Heart right ventricle (tissue), 16 donors: ENCODE data around the gene PCAT6. TPM values are rescaled to one million over a fixed set of nuclear protein-coding genes. Genes with fewer than 3 reads are reported as not detected.

Experiments used
- ATAC-seq, 8 donors: fragments of 200-7000 bp; cut with Tn5 transposase; one replicate each; pipeline ENCODE4 v1.9.1; 2020; ENCODE audit warnings: mild to moderate bottlenecking in 8 of 8, moderate library complexity in 8 of 8, moderate number of reproducible peaks in 1 of 8
- DNase-seq, 2 donors: peaks; one replicate each; pipeline ENCODE4 v3.0.0-alpha.2; 2020
- H3K27ac ChIP-seq, 10 donors: fragments of 200-600 bp; sonication (generic) in 2 of 10; one replicate each; pipeline versions ENCODE4 v1.5.0 to v1.8.0; 2020 to 2022; ENCODE audit warnings: mild to moderate bottlenecking in 3 of 10
- H3K27me3 ChIP-seq, 7 donors: fragments of 200-600 bp; one replicate each; pipeline ENCODE4 v1.8.0; 2021 to 2022; ENCODE audit warnings: mild to moderate bottlenecking in 2 of 7
- H3K36me3 ChIP-seq, 9 donors: fragments of 200-600 bp; sonication (generic) in 1 of 9; one replicate each; pipeline versions ENCODE4 v1.5.0 to v1.8.0; 2020 to 2022; ENCODE audit warnings: mild to moderate bottlenecking in 2 of 9
- H3K4me1 ChIP-seq, 9 donors: fragments of 200-600 bp; sonication (generic) in 1 of 9; one replicate each; pipeline versions ENCODE4 v1.5.0 to v1.8.0; 2020 to 2022; ENCODE audit warnings: mild to moderate bottlenecking in 4 of 9
- H3K4me3 ChIP-seq, 10 donors: fragments of 200-600 bp; sonication (generic) in 2 of 10; one replicate each; pipeline versions ENCODE4 v1.5.0 to v1.8.0; 2020 to 2022; ENCODE audit warnings: mild to moderate bottlenecking in 7 of 10, moderate library complexity in 2 of 10
- H3K9me3 ChIP-seq, 11 donors: fragments of 200-600 bp in 10 of 11; sonication (generic) in 2 of 11; one replicate each; pipeline versions ENCODE4 v1.5.0 to v1.8.0; 2013 to 2022; ENCODE audit warnings: mild to moderate bottlenecking in 2 of 11, control low read depth in 1 of 11, moderate library complexity in 1 of 11
- CTCF ChIP-seq, 9 donors: fragments of 200-600 bp; sonication (generic) in 2 of 9; IDR thresholded peaks; one replicate each; pipeline versions ENCODE4 v1.5.0 to v1.8.0; 2021 to 2022; ENCODE audit warnings: antibody characterized with exemption in 9 of 9, mild to moderate bottlenecking in 5 of 9, moderate library complexity in 1 of 9
- WGBS, 2 donors: extraction: QIAGEN DNeasy Blood & Tissue Kit; methylation state at CpG; one replicate each; pipeline ENCODE4 v1.1.7; 2013; ENCODE audit warnings: inconsistent platforms in 1 of 2; 5-methylcytosine and 5-hydroxymethylcytosine counted together
- intact Hi-C, 10 donors: fragments of 100-400 bp; cut with DNase I; formaldehyde crosslinking; loops; one replicate each; pipeline versions ENCODE4 v1.11.1 to v1.14.2; 2022
- polyA plus RNA-seq, 2 donors: library from polyadenylated mRNA; stranded (reverse); fragments of 200-250 nt; gene quantifications; one replicate each; pipeline ENCODE4 v1.2.3, GENCODE V29; 2013
- total RNA-seq, 10 donors: library from RNA; stranded (reverse); fragmentation: NEBNext Ultra II Directional in 3 of 10; extraction: Animal tissue kit (Norgen Biotek cat#: 25700) in 3 of 10; gene quantifications; one replicate each; pipeline versions ENCODE4 v1.2.1 to v1.2.4, GENCODE V29; 2021 to 2023
- donor health status: Arrhythmogenic right ventricular cardiomyopathy.
- donor health status: ischemic (EF 13 %, LVEDD 7.1; RV severe dilation, severe dysfunction).
- donor health status: healthy with polysubstance abuse.
- donor health status: DM: no; HTN: yes; CAD: no.
- donor health status: DM: no; HTN: no; CAD: no.
- donor health status: ischemic (EF 25% LVEDD 6.9; RV normal size, moderate dysfunction).
- donor health status: ischemic (EF 25% LVEDD 5.7; RV mildly dilated, moderate dysfunction).
- donor health status: healthy.
- donor health status: DM: yes; HTN: yes; CAD: no.
- donor health status: Ischemic cardiomyopathy.
- donor health status: ischemic (EF 35%, LVEDD 5.7; RV mildly dilated, moderate dysfunction).
- donor health status: nonischemic (EF 11% LVEDD 7.7; RV severe dilation, severe dysfunction).
- donor health status: DM: yes; HTN: yes; CAD: no.
- donor health status: PGD.
- donor health status: ischemic (EF 29% LVEDD 5.4; RV normal size, mild dysfunction).
- donor health status: nonischemic (EF 23%, LVEDD 6.1; RV moderate dilation, normal function).

Gene PCAT6
- total and polyA plus RNA-seq, 12 donors: 0.41 to 2.3 (median 0.81) TPM; not detected in 1

- intact Hi-C loops: loop anchor here in 1 of 10 donors (10.0 kb wide), 1 partner anchor 1041 kb away; no protein-coding TSS in a partner anchor
- no peak for TF ChIP-seq CTCF (IDR thresholded peaks at IDR 0.05)
- WGBS, 2 donors: 68 to 72% methylated on average over 4 of the region's 4 CpGs
- no peaks in the 10 kb centered on the region for H3K27me3 ChIP-seq
- ATAC-seq (no peak), DNase-seq (no peak)
- no peaks in the 10 kb centered on the region for H3K36me3 ChIP-seq
- H3K4me1 ChIP-seq: peaks cover 0 to 41% (median 23%) of the 10 kb centered on the region in 9 donors
- no peak overlapping the region for H3K27ac ChIP-seq
- no peak overlapping the region for H3K4me3 ChIP-seq
- H3K9me3 ChIP-seq: no peaks in the 10 kb centered on the region
Observed at GRCh38 chr1:202804126-202804525, 6.6 kb upstream of the PCAT6 start.

- TF ChIP-seq CTCF (IDR thresholded peaks at IDR 0.05): no peak
- Histone ChIP-seq H3K4me1 (peaks cover under 1 to 55% (median 30%) of the 10 kb centered on the region in 9 donors), H3K4me3 (peak overlapping the region; percentile 56 to 99 (median 86)), H3K9me3 (no peaks in the 10 kb centered on the region), H3K27me3 (no peaks in the 10 kb centered on the region), H3K27ac (peak overlapping the region in 8 of 10 donors; percentile 58 to 91 (median 86)), H3K36me3 (no peaks in the 10 kb centered on the region)
- intact Hi-C loops: loop anchor here in 2 of 10 donors (5.0 to 10.0 kb wide), 3 partner anchors 81 to 1039 kb away; partner anchors contain the start of genes PPP1R12B (in 1 of the 2) and RABIF (in 1 of the 2)
- no peak for DNase-seq
- ATAC-seq: no peak
- 32 to 33% methylated on average over 7 of the region's 7 CpGs for WGBS, 2 donors
Observed at GRCh38 chr1:202805886-202806844, 4.6 kb upstream of the PCAT6 start.

- peak in 4 of 8 donors; percentile 1 to 12 (median 7) for ATAC-seq
Observed at GRCh38 chr1:202806845-202807450, 3.8 kb upstream of the PCAT6 start.

More at GRCh38 chr1:202806845-202807450, 3.8 kb upstream of the PCAT6 start:
- H3K36me3 ChIP-seq: no peaks in the 10 kb centered on the region
- H3K27ac ChIP-seq: peak overlapping the region in 8 of 10 donors; percentile 58 to 91 (median 86)
- 0% methylated on average over 51 of the region's 51 CpGs for WGBS, 2 donors
- H3K27me3 ChIP-seq: no peaks in the 10 kb centered on the region
- no peak for TF ChIP-seq CTCF (IDR thresholded peaks at IDR 0.05)
- H3K4me1 ChIP-seq: peaks cover 4 to 63% (median 37%) of the 10 kb centered on the region in 9 donors
- DNase-seq: peak in 1 of 2 donors; percentile 19
- intact Hi-C loops: loop anchor here in 2 of 10 donors (5.0 to 10.0 kb wide), 3 partner anchors 80 to 1038 kb away; partner anchors contain the start of genes PPP1R12B (in 1 of the 2) and RABIF (in 1 of the 2)
- H3K4me3 ChIP-seq: peak overlapping the region; percentile 56 to 99 (median 86)
- no peaks in the 10 kb centered on the region for H3K9me3 ChIP-seq
